ENCODE data around the gene PARD3B.
A peak's percentile ranks its signal among the peaks of the same experiment; 100 is the strongest.

Gene PARD3B

GRCh38 chr2:204706939-204707338 is 161.7 kb downstream of the PARD3B start:
- DNase-seq (ENCODE audit: low spot score): peak; percentile 10

DNA sequence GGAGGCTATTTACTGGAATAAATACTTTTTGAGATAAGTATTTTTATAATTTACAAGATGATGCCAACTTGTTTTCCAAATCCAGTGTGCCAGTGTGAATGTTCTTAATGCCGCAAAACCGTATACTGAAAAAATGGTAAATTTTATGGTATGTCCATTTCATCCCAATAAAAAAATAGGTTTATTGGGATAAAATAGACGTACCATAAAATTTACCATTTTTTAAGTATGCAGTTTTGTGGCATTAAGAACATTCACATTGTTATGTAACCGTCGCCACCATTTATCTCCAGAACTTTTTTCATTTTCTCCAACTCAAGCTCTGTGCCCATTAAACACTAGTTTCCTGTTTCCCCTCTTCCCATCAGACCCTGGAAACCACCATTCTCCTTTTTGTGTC is 167.9 kb downstream of the PARD3B start:
- no peak for DNase-seq (ENCODE audit: low spot score)

- no peak for DNase-seq (ENCODE audit: low spot score)
Measured at GRCh38 chr2:204715361-204715760, 170.1 kb downstream of the PARD3B start.

GRCh38 chr2:204717591-204717990 is 172.3 kb downstream of the PARD3B start:
- no peak for DNase-seq (ENCODE audit: low spot score)

- DNase-seq (ENCODE audit: low spot score): no peak
Measured at GRCh38 chr2:204718607-204719006, 173.3 kb downstream of the PARD3B start.

DNA sequence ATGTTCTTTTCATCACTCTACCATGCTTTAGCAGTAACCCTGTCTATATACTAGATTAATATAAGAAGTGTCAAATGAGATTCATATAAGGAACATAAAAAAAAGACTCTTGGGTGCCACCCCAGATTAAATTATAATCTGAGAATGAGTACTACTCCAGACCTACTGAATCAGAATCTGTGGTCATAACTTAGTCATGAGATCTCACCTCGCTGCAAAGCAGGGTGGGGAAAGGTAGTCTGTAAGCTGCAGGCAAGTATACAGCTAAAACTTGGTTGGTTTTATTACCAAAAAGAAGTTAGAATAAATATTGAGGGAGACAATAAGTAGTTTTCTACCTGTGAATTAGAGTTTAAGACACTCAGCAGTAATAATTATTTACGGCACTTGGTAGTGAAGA is 175.6 kb downstream of the PARD3B start:
- DNase-seq (ENCODE audit: low spot score): no peak

GRCh38 chr2:204722207-204722606 is 176.9 kb downstream of the PARD3B start:
- DNase-seq (ENCODE audit: low spot score): no peak

- DNase-seq (ENCODE audit: low spot score): no peak
Measured at GRCh38 chr2:204722691-204723090, 177.4 kb downstream of the PARD3B start.

DNA sequence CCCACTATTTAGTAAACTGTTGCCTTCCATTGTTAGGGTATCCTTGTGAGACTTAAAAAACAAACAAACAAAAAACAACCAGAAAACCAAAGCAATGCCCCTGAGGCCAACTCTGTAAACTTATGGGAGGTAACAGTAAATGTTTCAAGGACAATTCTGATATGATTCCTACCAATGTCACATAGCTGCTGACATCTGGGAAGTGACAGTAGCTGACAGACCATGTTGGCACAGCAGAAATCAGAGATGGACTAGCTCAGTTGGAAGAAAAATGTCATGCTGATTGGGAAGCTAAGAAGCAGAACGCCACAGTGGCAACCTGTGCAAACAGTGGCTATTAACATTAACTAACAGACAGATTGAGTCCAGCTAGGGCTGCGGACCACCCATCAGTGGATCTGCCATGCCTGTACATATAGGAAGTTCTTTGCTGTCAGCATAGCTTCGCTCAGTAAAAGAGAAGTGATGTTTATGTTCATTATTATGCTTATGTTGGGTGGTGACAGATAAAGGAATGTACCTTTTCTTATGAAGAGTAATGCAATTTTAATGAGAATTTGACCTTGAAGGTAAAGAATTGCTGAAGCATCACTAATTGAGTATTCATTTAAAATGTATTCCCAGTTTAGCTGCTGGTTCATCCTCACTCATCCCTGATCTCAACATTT is 180.6 kb downstream of the PARD3B start:
- DNase-seq (ENCODE audit: low spot score): no peak

GRCh38 chr2:204726831-204727230 is 181.6 kb downstream of the PARD3B start:
- no peak for DNase-seq (ENCODE audit: low spot score)

- no peak for DNase-seq (ENCODE audit: low spot score)
Measured at GRCh38 chr2:204727368-204727767, 182.1 kb downstream of the PARD3B start.

- DNase-seq (ENCODE audit: low spot score): no peak
Measured at GRCh38 chr2:204730603-204731002, 185.3 kb downstream of the PARD3B start.

DNA sequence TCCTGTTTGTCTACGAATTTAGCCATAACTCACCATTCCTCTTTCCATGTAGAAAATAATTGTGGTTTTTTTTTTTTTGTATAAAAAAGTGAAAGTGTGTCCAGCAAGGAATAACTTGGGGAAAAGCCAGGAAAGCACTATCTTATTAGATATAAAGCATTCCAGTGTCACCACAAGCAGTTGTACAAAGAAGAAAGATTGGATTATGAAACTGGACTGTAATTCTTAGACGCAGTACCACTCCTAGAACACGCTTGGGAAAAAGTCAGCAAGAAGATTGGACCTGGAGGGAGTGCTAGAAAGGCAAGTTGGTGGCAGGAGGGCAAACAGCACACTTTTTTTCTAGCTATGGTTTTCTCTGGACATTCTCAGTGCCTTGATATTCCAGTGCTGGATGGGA is 186.7 kb downstream of the PARD3B start:
- DNase-seq (ENCODE audit: low spot score): no peak

GRCh38 chr2:204737296-204737695 is 192.0 kb downstream of the PARD3B start:
- DNase-seq (ENCODE audit: low spot score): no peak

GRCh38 chr2:204738721-204739120 is 193.4 kb downstream of the PARD3B start:
- no peak for DNase-seq (ENCODE audit: low spot score)

GRCh38 chr2:204743393-204743960 is 198.2 kb downstream of the PARD3B start:
- no peak for DNase-seq (ENCODE audit: low spot score)

GRCh38 chr2:204744506-204744905 is 199.2 kb downstream of the PARD3B start:
- DNase-seq (ENCODE audit: low spot score): no peak

DNA sequence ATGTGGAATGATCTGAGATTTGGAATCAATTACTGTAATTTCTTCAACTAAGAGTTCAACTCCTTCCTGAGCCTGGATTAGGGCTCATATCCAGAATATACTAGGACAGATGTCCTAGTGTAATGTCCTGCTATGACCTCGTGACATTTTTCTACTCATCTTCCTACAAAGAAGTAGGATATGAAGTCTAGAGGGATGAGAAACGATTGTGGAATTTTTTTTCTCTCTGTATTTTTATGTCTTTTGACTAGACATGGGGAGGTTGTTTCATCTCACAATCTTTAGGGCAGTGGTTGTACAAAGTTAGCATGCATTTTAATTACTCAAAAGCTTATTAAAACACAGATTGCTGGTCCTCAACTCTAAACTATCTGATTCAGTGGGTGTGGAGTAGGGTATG is 203.0 kb downstream of the PARD3B start:
- DNase-seq (ENCODE audit: low spot score): no peak

DNA sequence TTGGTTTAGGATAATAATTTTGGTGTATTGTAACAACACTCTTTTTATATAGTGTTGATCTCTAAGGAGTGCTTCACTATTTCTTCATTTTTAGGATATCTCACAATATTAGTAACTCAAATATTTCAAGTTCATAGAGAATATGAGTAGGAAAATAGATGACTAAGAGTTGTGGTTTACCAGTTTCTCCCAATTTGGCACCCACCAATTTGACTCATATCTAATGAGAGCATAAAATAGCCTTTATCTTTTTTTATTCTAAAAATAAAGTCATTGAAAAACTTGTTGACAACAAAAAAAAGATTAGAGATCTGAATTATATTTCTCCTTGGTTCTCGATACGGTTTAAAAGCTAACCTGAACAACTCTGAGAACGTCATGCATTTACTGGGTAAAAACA is 204.0 kb downstream of the PARD3B start:
- no peak for DNase-seq (ENCODE audit: low spot score)

DNA sequence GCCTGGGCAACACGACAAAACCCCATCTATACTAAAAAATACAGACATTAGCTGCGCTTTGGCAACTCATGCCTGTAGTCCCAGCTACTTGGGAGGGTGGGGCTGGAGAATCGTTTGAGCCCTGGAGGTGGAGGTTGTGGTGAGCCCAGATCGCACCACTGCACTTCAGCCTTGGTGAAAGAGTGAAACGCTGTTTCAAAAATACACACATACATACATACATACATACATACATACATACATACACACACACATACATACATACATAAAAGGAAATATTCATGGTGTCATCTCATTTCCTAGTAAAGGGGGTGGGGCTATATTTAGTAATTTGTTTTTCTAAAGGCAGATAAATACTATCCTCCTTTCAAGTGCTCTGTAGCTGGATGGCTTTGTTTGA is 205.1 kb downstream of the PARD3B start:
- DNase-seq (ENCODE audit: low spot score): no peak

DNA sequence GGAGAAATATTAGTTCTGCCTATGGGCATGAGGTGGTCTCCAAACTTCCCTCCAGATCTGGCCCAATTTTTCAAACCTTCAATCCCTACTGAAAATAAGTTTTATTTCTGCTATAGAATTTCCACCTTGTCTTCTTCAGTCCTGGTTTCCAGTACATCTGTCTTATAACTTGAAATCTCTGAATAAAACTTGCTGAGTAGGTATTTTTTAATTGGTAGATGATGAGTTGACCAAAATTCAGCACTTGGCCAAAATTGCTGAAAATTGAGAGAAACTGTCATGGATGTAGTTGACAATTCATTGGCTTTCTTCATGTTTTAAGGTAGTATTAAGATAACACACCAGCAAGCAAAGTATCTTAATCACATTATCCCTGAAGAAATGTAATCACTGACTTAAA is 206.2 kb downstream of the PARD3B start:
- DNase-seq (ENCODE audit: low spot score): no peak

DNA sequence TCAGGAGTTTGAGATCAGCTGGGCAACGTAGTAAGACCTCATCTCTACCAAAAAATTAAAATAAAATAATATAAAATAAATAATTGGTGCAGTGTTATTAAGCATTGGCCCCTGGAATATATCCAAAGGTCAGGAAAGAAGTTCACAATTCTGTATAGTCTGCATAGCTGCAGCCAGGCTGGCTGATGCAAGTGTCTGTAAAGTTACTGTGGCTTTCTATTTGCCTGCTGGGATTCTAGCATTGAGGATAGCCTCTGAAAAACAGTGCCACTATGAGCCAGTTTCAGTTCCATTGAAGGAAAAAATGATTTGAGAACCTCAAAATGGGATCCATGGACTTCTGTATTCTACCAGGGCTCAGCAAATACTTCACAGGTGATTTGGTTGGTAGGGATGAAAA is 208.6 kb downstream of the PARD3B start:
- no peak for DNase-seq (ENCODE audit: low spot score)

- DNase-seq (ENCODE audit: low spot score): no peak
Measured at GRCh38 chr2:204754898-204755297, 209.6 kb downstream of the PARD3B start.

DNA sequence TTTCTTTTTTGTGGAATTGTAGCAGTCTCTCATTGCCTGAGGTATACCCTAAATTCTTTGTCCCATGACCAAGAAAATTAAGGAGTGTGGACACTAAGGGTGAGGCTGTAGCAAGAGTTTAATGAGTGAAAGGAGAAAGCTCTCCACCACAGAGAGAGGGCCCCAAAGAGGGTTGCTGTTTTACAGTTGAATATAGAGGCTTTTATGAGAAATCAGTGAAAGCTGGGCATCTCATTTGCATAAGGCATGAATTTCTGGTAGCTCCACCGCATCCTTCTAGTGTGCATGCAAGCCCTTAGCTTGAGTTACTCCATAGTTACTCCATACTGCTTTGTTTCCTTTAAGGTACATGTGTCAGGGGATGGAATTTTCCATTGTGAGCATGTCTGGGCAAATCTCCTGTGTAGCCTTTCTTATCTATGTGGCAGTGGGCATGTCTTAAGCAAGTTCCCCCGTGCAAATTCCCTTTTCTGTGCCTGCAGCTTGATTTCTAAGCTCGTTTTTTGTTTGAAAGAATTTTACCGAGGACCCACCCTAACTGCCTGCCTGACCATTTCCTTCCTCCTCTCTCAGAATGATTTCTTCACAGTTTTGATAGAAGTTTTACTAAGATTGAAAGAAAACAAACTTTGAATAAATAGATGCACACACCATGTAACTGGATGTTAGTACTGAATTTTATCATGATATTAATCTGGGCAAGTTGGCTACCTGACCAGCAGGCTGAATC is 218.9 kb downstream of the PARD3B start:
- DNase-seq (ENCODE audit: low spot score): no peak
